ENCODE measurements around the gene CUTC.

DNA sequence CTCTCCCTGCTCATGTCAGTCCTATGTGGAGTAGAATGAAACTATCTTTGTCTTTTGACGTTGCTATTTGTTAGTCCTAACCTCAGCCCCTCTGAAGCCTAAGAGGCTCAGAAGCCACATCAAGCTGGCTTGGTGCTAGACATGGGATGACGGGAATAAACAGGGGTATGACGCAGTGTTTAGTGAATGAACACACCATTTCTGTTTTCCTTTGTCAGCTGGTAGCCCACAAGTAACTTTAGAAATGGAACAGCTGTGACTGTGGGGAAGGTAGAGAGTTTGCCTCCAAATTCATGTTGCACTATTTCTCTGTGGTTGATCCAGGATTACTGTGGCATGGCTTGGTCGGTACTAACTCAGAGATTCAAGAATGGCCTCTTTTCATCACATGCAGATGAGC is 31.4 kb upstream of the CUTC start:
- TF ChIP-seq, protein P1, sequence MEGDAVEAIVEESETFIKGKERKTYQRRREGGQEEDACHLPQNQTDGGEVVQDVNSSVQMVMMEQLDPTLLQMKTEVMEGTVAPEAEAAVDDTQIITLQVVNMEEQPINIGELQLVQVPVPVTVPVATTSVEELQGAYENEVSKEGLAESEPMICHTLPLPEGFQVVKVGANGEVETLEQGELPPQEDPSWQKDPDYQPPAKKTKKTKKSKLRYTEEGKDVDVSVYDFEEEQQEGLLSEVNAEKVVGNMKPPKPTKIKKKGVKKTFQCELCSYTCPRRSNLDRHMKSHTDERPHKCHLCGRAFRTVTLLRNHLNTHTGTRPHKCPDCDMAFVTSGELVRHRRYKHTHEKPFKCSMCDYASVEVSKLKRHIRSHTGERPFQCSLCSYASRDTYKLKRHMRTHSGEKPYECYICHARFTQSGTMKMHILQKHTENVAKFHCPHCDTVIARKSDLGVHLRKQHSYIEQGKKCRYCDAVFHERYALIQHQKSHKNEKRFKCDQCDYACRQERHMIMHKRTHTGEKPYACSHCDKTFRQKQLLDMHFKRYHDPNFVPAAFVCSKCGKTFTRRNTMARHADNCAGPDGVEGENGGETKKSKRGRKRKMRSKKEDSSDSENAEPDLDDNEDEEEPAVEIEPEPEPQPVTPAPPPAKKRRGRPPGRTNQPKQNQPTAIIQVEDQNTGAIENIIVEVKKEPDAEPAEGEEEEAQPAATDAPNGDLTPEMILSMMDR (conservative IDR thresholded peaks at IDR 0.05 in 1 of 2, IDR thresholded peaks at IDR 0.05 in 1 of 2; ENCODE audit: low read depth in 1 of 2, low read length in 2 of 2), result no peak
- no peak for TF ChIP-seq EZH2 (IDR thresholded peaks at IDR 0.05; ENCODE audit: low read length, missing control alignments)

Data from fibroblast of lung (primary cell).